HepG2 (cell line): ENCODE measurements around the gene KLHDC1. TPM values are rescaled to one million over a fixed set of nuclear protein-coding genes. Genes with fewer than 3 reads are reported as not detected.

Source experiments
- FOXO1 ChIP-seq: sonication (generic); formaldehyde crosslinking; IDR thresholded peaks from 2 replicates; pipeline ENCODE4 v1.4.0; 2020; ENCODE audit warnings: missing genetic modification reagents
- HOXD1 ChIP-seq: sonication (generic); formaldehyde crosslinking; IDR thresholded peaks from 2 replicates; pipeline ENCODE4 v1.5.0; 2020; ENCODE audit warnings: missing genetic modification reagents
- KDM3A ChIP-seq: IDR thresholded peaks from 2 replicates; pipeline ENCODE4 v1.6.1; 2018; ENCODE audit warnings: low read depth, missing compliant biosample characterization
- KDM4B ChIP-seq: sonication (generic); formaldehyde crosslinking; IDR thresholded peaks from 2 replicates; pipeline ENCODE4 v1.4.0; 2020; ENCODE audit warnings: missing genetic modification reagents
- KDM5A ChIP-seq: fragments of 200-600 bp; sonication (generic); IDR thresholded peaks from 2 replicates; pipeline ENCODE4 v1.7.0; 2018; ENCODE audit warnings: antibody characterized with exemption, mild to moderate bottlenecking, low read length, borderline replicate concordance
- MEIS2 ChIP-seq: sonication (generic); formaldehyde crosslinking; IDR thresholded peaks from 2 replicates; pipeline ENCODE4 v1.9.0; 2021; ENCODE audit warnings: mild to moderate bottlenecking, missing genetic modification reagents
- MIER3 ChIP-seq: IDR thresholded peaks from 2 replicates; pipeline ENCODE4 v1.6.1; 2016; ENCODE audit warnings: missing compliant biosample characterization, borderline replicate concordance
- NONO ChIP-seq, 2 experiments: fragments of 450-650 bp in 1 of 2; sonication (generic) in 1 of 2; formaldehyde crosslinking in 1 of 2; IDR thresholded peaks in 1 of 2; conservative IDR thresholded peaks in 1 of 2; 2 replicates each; pipeline versions ENCODE4 v1.6.1 to v1.8.0; 2017 to 2022; ENCODE audit warnings: mild to moderate bottlenecking in 1 of 2, missing genetic modification reagents in 1 of 2, moderate library complexity in 1 of 2
- RBM22 ChIP-seq: fragments of 200-400 bp; formaldehyde crosslinking; optimal IDR thresholded peaks from 2 replicates; pipeline ENCODE3; 2017; ENCODE audit warnings: mild to moderate bottlenecking, low read length, moderate library complexity
- REPIN1 ChIP-seq: sonication (generic); formaldehyde crosslinking; IDR thresholded peaks from 2 replicates; pipeline ENCODE4 v1.8.0; 2022; ENCODE audit warnings: missing genetic modification reagents, low read depth, mild to moderate bottlenecking, borderline replicate concordance
- SNAI1 ChIP-seq: sonication (generic); formaldehyde crosslinking; IDR thresholded peaks from 2 replicates; pipeline ENCODE4 v1.5.0; 2020; ENCODE audit warnings: mild to moderate bottlenecking, missing genetic modification reagents, borderline replicate concordance
- SSRP1 ChIP-seq: IDR thresholded peaks from 2 replicates; pipeline ENCODE4 v1.6.1; 2016; ENCODE audit warnings: control low read depth
- ZNF160 ChIP-seq: sonication (generic); formaldehyde crosslinking; IDR thresholded peaks from 2 replicates; pipeline ENCODE4 v1.8.0; 2022; ENCODE audit warnings: mild to moderate bottlenecking, inconsistent platforms, missing genetic modification reagents
- ZNF235 ChIP-seq: sonication (generic); formaldehyde crosslinking; IDR thresholded peaks from 2 replicates; pipeline ENCODE4 v1.8.1; 2023; ENCODE audit warnings: mild to moderate bottlenecking, missing genetic modification reagents, borderline replicate concordance
- ZNF441 ChIP-seq: sonication (generic); formaldehyde crosslinking; IDR thresholded peaks from 2 replicates; pipeline ENCODE4 v1.7.0; 2021; ENCODE audit warnings: missing genetic modification reagents, borderline replicate concordance
- polyA plus RNA-seq, 8 experiments: library from polyadenylated mRNA; depleted of rRNA in 3 of 8; stranded (reverse) in 7 of 8; unstranded in 1 of 8; fragments of >200 nt; fragmentation: Illumina TruSeq in 4 of 8; extraction: Trizol in 4 of 8; gene quantifications; 2 replicates each; pipeline versions ENCODE4 v1.2.1 to v1.2.3, GENCODE V29; 2011 to 2016; ENCODE audit warnings: low read depth in 4 of 8, missing spikeins in 1 of 8, mixed read lengths in 1 of 8; ENCODE audit not compliant: insufficient read depth in 1 of 8
- total RNA-seq, 5 experiments: library from RNA; depleted of rRNA; stranded (reverse); fragments of >200 nt; fragmentation: Illumina TruSeq; extraction: Trizol; gene quantifications; 2 replicates each; pipeline ENCODE4 v1.2.3, GENCODE V29; 2016; ENCODE audit warnings: low read depth in 1 of 5
- TF ChIP-seq, protein P1 (sequence below): sonication (generic); formaldehyde crosslinking; IDR thresholded peaks from 2 replicates; pipeline ENCODE4 v1.5.0; 2020; ENCODE audit warnings: mild to moderate bottlenecking, missing genetic modification reagents, borderline replicate concordance
- TF ChIP-seq, protein P2 (sequence below): sonication (generic); formaldehyde crosslinking; IDR thresholded peaks from 2 replicates; pipeline ENCODE4 v1.8.0; 2022; ENCODE audit warnings: missing genetic modification reagents, mild to moderate bottlenecking, borderline replicate concordance
- TF ChIP-seq, protein P3 (sequence below): sonication (generic); formaldehyde crosslinking; IDR thresholded peaks from 2 replicates; pipeline ENCODE4 v1.5.0; 2020; ENCODE audit warnings: missing genetic modification reagents, mild to moderate bottlenecking, borderline replicate concordance
- TF ChIP-seq, protein P4 (sequence below): IDR thresholded peaks from 2 replicates; pipeline ENCODE4 v1.6.1; 2016
- TF ChIP-seq, protein P5 (sequence below): IDR thresholded peaks from 2 replicates; pipeline ENCODE4 v1.6.1; 2016; ENCODE audit warnings: low read depth

KLHDC1 gene
- total and polyA plus RNA-seq, 2 of the 13 experiments (the other 11 are each of a cell fraction or from before 2014, with no cell fraction given) = 0.11 TPM; not detected in 1

DNA sequence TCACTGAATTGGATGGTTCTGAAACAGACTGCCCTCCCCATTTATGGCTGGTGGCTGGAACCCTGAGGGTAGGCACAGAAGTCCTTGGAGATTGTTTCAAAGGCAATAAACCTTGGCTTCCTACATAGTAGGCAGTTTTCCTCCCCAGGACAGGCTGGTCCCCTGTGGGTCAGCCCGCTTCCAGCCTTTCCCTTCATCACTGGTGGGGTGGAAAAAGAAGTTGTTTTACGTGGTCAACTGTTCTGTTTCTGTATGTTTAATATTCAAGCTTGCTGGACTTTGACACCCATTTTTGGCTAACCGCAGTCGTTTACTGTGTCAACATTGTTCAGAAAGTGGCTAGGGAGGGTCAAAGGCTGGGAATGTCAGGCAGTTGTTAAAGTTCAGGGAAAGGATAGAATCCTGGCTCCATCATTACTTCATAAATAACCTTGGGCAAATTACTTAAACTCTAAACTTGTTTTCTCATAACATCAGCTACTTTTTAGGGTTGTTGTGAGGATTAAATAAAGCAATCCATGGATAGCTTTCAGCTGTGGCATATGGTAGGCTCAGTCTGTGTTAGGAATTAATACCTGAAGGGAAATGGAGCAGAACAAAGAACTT lies 77.4 kb downstream of the KLHDC1 start (continued):
- TF ChIP-seq, protein P1, sequence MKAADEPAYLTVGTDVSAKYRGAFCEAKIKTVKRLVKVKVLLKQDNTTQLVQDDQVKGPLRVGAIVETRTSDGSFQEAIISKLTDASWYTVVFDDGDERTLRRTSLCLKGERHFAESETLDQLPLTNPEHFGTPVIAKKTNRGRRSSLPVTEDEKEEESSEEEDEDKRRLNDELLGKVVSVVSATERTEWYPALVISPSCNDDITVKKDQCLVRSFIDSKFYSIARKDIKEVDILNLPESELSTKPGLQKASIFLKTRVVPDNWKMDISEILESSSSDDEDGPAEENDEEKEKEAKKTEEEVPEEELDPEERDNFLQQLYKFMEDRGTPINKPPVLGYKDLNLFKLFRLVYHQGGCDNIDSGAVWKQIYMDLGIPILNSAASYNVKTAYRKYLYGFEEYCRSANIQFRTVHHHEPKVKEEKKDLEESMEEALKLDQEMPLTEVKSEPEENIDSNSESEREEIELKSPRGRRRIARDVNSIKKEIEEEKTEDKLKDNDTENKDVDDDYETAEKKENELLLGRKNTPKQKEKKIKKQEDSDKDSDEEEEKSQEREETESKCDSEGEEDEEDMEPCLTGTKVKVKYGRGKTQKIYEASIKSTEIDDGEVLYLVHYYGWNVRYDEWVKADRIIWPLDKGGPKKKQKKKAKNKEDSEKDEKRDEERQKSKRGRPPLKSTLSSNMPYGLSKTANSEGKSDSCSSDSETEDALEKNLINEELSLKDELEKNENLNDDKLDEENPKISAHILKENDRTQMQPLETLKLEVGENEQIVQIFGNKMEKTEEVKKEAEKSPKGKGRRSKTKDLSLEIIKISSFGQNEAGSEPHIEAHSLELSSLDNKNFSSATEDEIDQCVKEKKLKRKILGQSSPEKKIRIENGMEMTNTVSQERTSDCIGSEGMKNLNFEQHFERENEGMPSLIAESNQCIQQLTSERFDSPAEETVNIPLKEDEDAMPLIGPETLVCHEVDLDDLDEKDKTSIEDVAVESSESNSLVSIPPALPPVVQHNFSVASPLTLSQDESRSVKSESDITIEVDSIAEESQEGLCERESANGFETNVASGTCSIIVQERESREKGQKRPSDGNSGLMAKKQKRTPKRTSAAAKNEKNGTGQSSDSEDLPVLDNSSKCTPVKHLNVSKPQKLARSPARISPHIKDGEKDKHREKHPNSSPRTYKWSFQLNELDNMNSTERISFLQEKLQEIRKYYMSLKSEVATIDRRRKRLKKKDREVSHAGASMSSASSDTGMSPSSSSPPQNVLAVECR (CRISPR knock-in tag) = peak; percentile 63; the same call in 1 of the 2 replicates
- TF ChIP-seq KDM3A (CRISPR knock-in tag) = peak; percentile 57; the same call in 1 of the 2 replicates
- TF ChIP-seq MIER3 (CRISPR knock-in tag) = peak; percentile 70; the same call in 1 of the 2 replicates
- TF ChIP-seq, protein P2, sequence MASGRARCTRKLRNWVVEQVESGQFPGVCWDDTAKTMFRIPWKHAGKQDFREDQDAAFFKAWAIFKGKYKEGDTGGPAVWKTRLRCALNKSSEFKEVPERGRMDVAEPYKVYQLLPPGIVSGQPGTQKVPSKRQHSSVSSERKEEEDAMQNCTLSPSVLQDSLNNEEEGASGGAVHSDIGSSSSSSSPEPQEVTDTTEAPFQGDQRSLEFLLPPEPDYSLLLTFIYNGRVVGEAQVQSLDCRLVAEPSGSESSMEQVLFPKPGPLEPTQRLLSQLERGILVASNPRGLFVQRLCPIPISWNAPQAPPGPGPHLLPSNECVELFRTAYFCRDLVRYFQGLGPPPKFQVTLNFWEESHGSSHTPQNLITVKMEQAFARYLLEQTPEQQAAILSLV (CRISPR knock-in tag) = no peak
- no peak for TF ChIP-seq ZNF235
- TF ChIP-seq, protein P3, sequence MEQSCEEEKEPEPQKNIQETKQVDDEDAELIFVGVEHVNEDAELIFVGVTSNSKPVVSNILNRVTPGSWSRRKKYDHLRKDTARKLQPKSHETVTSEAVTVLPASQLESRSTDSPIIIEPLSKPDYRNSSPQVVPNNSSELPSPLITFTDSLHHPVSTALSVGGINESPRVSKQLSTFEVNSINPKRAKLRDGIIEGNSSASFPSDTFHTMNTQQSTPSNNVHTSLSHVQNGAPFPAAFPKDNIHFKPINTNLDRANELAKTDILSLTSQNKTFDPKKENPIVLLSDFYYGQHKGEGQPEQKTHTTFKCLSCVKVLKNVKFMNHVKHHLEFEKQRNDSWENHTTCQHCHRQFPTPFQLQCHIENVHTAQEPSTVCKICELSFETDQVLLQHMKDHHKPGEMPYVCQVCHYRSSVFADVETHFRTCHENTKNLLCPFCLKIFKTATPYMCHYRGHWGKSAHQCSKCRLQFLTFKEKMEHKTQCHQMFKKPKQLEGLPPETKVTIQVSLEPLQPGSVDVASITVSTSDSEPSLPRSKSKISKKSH (CRISPR knock-in tag) = no peak
- TF ChIP-seq, protein P4, sequence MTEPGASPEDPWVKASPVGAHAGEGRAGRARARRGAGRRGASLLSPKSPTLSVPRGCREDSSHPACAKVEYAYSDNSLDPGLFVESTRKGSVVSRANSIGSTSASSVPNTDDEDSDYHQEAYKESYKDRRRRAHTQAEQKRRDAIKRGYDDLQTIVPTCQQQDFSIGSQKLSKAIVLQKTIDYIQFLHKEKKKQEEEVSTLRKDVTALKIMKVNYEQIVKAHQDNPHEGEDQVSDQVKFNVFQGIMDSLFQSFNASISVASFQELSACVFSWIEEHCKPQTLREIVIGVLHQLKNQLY (CRISPR knock-in tag) = peak; percentile 67
- TF ChIP-seq REPIN1 (CRISPR knock-in tag) = peak; percentile 88; the same call in 1 of the 2 replicates
- TF ChIP-seq, protein P5, sequence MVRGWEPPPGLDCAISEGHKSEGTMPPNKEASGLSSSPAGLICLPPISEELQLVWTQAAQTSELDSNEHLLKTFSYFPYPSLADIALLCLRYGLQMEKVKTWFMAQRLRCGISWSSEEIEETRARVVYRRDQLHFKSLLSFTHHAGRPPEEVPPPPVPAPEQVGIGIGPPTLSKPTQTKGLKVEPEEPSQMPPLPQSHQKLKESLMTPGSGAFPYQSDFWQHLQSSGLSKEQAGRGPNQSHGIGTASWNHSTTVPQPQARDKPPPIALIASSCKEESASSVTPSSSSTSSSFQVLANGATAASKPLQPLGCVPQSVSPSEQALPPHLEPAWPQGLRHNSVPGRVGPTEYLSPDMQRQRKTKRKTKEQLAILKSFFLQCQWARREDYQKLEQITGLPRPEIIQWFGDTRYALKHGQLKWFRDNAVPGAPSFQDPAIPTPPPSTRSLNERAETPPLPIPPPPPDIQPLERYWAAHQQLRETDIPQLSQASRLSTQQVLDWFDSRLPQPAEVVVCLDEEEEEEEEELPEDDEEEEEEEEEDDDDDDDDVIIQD = peak; percentile 83; the same call in 1 of the 2 replicates
- no peak for TF ChIP-seq SSRP1 (CRISPR knock-in tag)
- TF ChIP-seq MEIS2 (CRISPR knock-in tag) = peak; percentile 67
- peak; percentile 36; the same call in 1 of the 2 replicates for TF ChIP-seq KDM5A
- TF ChIP-seq NONO (IDR thresholded peaks at IDR 0.05) = no peak
- TF ChIP-seq NONO (CRISPR knock-in tag; conservative IDR thresholded peaks at IDR 0.05) = peak; percentile 78
- no peak; the same call in 1 of the 2 replicates for TF ChIP-seq ZNF441 (CRISPR knock-in tag)
- TF ChIP-seq ZNF160 (CRISPR knock-in tag) = peak; percentile 43; the same call in 1 of the 2 replicates
- TF ChIP-seq KDM4B (CRISPR knock-in tag) = peak; percentile 54; the same call in 1 of the 2 replicates
- TF ChIP-seq SNAI1 (CRISPR knock-in tag) = no peak
- TF ChIP-seq RBM22 = peak; percentile 66
- 0 out of 2 replicates have a peak, but pooled peaks have one; percentile 62 for TF ChIP-seq HOXD1 (CRISPR knock-in tag)
- peak; percentile 63 for TF ChIP-seq FOXO1 (CRISPR knock-in tag)
